OCI-LY1 (cell line): ENCODE results near the gene KRTAP10-12.

Experiments used
- CTCF ChIP-seq: fragments of 200-600 bp; sonication (generic), shearing (Covaris generic); IDR thresholded peaks from 2 replicates; pipeline ENCODE4 v1.5.1; 2017; ENCODE audit warnings: mild to moderate bottlenecking, antibody characterized with exemption, low read length, moderate library complexity, mixed read lengths
- EZH2 ChIP-seq: fragments of 200-600 bp; sonication (generic), shearing (Covaris generic); IDR thresholded peaks from 2 replicates; pipeline ENCODE4 v1.8.0; 2017; ENCODE audit warnings: borderline replicate concordance, mixed run types, mild to moderate bottlenecking, antibody characterized with exemption, low read length, moderate library complexity, mixed read lengths

- TF ChIP-seq CTCF (no peak), EZH2 (no peak)
These were observed 23.2 kb downstream of the KRTAP10-12 start for GRCh38 chr21:44720170-44720569.
